Stimulated activated CD4-positive, alpha-beta T cell treated with anti-CD3 and anti-CD28 coated beads, Interleukin-4, amount 100 ng/mL, for 1 hour (primary cell): ENCODE results near the gene GALNT18.
"Not testable (repeated sequence)": the region's sequence is repeated elsewhere in the genome, so short reads cannot be mapped to it uniquely, and the experiment has no call there.

Experiments
- DNase-seq: peaks from one replicate; pipeline ENCODE4 v3.0.0-alpha.2; 2020

GALNT18 gene

GRCh38 chr11:11450744-11451362, 171.0 kb downstream of the GALNT18 start:
- no peak for DNase-seq

- DNase-seq = no peak
Measured at GRCh38 chr11:11449327-11449726, 172.5 kb downstream of the GALNT18 start.

- no peak for DNase-seq
Measured at GRCh38 chr11:11448626-11449025, 173.2 kb downstream of the GALNT18 start.

- not testable (repeated sequence) for DNase-seq
Measured at GRCh38 chr11:11447601-11448000, 174.2 kb downstream of the GALNT18 start.

GRCh38 chr11:11446967-11447366, 174.8 kb downstream of the GALNT18 start:
- DNase-seq = no peak

GRCh38 chr11:11446564-11446963, 175.2 kb downstream of the GALNT18 start:
- DNase-seq = no peak

GRCh38 chr11:11445441-11446185, 176.2 kb downstream of the GALNT18 start:
- DNase-seq = no peak

GRCh38 chr11:11444804-11445131, 177.0 kb downstream of the GALNT18 start:
- DNase-seq = no peak

- no peak for DNase-seq
Measured at GRCh38 chr11:11444027-11444803, 177.6 kb downstream of the GALNT18 start.

GRCh38 chr11:11442791-11443190, 179.0 kb downstream of the GALNT18 start:
- DNase-seq = no peak

- no peak for DNase-seq
Measured at GRCh38 chr11:11441516-11441915, 180.3 kb downstream of the GALNT18 start.

- DNase-seq = no peak
Measured at GRCh38 chr11:11441091-11441490, 180.7 kb downstream of the GALNT18 start.

- no peak for DNase-seq
Measured at GRCh38 chr11:11440144-11440543, 181.7 kb downstream of the GALNT18 start.

GRCh38 chr11:11439591-11439990, 182.2 kb downstream of the GALNT18 start:
- DNase-seq = no peak

- no peak for DNase-seq
Measured at GRCh38 chr11:11436715-11437313, 185.0 kb downstream of the GALNT18 start.

- DNase-seq = no peak
Measured at GRCh38 chr11:11435635-11436034, 186.2 kb downstream of the GALNT18 start.

GRCh38 chr11:11433960-11434359, 187.8 kb downstream of the GALNT18 start:
- DNase-seq = no peak

- DNase-seq = no peak
Measured at GRCh38 chr11:11432621-11433319, 189.0 kb downstream of the GALNT18 start.

GRCh38 chr11:11430431-11430830, 191.4 kb downstream of the GALNT18 start:
- DNase-seq = no peak

GRCh38 chr11:11428714-11429113, 193.1 kb downstream of the GALNT18 start:
- DNase-seq = no peak

GRCh38 chr11:11427542-11427941, 194.3 kb downstream of the GALNT18 start:
- no peak for DNase-seq

- no peak for DNase-seq
Measured at GRCh38 chr11:11427140-11427539, 194.7 kb downstream of the GALNT18 start.
